GM19025 (cell line): Measurements from ENCODE around the gene HSP90B1.

Experiments
- ATAC-seq: cut with Tn5 transposase; IDR thresholded peaks from one replicate; pipeline ENCODE4 v1.9.1; 2021; ENCODE audit warnings: mild to moderate bottlenecking, low read depth, moderate library complexity; ENCODE audit not compliant: unreplicated experiment

Gene HSP90B1

DNA sequence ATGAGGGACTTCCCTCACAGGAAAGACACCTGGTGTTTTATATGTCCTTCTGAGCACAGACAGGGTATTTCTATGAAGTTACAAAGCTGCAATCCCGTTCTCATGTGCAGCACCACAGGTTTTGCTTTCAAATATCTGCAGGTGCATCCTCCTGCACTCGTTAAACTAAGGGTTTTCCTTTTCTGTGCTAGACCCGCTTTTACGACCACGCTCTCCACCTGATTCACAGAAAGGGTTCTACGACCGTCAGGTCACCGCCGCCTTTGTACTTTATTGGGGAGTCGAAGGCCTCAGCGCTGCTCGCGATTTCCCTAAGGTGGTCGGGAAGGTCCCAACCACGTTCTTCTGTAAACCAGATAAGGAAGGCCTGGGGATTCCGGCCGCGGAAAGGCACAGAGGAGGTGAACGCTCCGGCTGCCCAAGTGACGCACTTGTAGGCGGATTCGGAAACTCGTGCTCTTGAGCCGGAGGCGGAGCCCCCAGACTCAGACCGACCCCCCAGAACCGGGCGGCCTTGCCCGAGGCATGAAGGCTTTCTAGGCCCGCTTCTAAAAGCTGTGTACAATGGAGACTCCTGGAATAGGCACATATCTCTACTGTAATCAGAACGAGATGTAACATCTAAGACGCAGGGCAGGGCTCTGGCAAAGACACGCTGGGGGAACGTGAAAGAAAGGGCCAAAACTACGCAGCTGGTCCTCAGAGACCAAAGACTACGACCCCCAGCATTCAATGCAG is 995 bp upstream of the HSP90B1 start:
- ATAC-seq, result no peak

DNA sequence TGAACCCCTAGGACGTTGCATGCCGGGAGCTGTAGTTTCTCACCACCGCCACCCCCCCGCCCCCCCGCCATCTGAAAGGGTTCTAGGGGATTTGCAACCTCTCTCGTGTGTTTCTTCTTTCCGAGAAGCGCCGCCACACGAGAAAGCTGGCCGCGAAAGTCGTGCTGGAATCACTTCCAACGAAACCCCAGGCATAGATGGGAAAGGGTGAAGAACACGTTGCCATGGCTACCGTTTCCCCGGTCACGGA is 501 bp upstream of the HSP90B1 start:
- ATAC-seq, result no peak

DNA sequence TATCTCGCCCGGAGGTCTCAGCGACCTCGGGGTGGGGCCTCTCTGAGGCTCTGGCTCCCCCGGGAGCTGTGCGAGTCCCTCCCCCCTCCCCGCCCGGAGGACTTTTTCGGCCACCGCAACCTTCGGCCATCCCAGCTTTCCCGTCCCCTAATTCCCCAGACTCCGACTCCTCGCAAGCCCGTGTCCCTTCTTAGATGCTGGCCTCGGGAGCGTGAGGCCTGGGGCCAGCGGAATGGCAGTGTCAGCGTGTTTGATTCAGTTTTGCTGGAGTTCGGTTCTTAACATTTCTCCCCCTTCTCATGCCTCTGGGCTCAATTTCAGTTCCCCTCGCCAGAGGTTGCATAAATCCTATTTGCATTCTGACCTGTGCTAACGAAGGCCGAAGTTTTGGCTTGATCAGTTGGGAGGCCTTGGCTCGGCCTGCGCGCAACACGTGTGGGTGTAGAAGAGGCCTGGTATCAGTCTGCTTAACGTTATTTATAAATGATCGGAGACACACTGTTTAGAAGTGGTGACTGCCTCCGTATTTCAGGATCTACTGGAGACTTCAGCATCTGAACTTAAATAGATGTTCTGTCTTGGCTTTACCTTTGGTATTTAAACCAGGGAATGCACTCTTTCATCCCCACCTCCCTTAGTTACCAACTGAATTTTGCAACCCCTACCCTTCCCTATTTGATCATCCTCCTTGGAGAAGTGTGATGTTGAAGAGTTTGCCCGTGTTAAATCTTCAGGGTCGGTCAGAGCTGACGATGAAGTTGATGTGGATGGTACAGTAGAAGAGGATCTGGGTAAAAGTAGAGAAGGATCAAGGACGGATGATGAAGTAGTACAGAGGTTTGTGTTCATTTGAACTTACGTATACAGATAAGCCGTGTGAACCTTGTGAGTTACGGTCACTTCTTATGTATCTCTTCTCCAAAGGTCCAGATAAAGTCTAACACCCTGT is 851 bp downstream of the HSP90B1 start:
- no peak for ATAC-seq

DNA sequence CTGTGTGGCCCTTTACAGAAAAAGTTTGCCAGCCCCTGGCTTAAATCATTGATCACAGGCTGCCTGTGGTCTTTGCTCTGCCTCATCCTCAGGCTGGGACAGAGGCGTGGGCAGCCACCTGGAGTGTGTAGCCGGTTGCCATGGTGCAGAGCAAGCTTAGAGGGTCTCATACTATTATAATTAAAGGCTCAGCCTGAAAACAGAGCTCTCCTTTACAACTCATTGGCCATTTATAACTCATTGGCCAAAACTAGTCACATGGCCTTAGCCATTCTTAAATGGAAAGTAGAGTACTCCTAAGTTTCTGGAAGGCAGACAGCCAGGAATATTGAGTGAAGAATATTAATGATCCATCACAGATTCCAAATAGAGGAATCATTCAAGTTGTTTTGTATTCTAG is 3.0 kb downstream of the HSP90B1 start:
- ATAC-seq, result no peak

DNA sequence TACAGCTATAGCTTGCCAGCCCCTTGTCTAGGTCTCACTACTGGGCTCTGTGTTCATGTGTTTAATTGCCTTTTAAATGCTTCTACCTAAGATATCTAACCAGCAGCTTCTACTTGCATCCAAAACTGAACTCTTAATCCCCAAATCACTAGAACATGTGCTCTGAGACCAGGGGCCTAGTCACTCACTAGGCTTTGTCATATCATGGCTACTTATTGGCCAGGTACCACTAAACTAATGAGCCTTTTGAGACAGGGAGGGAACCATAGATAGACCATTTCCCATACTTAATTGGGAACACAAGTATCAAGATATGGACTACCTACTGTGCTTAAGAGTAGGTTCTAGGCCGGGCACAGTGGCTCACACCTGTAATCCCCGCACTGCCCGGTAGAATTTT is 6.5 kb downstream of the HSP90B1 start:
- ATAC-seq, result no peak

DNA sequence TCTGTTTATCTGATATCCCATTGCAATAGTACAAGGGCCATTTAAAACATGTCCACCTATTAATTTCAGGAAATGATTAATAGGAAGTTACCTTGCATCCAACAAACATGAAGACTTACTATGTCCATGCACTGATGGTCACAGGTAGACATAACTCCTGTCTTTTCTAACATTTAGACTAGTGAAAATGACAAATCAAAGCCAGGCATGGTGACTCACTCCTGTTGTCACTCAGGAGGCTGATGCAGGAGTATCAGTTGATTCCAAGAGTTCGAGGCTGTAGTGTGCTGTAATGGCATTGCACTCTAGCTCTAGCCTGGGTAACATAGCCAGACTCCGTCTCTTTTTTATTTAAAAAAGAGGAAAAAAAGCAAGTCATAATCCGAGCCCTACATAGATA is 14.8 kb downstream of the HSP90B1 start:
- no peak for ATAC-seq

DNA sequence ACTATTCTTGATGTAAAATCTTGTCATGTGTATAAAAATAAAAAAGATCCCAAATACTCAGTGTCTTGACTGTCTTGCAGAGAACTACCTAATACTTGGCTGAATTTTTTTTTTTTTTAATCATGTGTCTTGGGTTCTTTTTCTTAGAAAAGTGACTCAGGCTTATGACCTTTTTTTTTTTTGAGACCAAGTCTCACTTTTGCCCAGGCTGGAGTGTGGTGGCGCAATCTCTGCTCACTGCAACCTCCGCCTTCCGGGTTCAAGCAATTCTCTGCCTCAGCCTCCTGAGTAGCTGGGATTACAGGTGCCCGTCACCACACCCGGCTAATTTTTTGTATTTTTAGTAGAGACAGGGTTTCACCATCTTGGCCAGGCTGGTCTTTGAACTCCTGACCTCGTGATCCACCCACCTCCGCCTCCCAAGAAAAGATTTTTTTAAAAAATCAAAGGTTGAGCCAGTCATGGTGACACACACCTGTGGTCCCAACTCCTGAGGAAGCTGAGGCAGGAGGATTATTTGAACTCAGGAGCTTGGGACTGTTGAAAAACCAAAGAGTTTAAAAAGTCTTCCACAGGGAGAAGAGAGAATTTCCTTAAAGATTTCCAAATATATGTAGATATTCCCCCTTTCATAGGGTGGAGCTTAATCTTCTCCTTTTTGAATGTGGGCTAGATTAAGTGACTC is 17.8 kb downstream of the HSP90B1 start:
- ATAC-seq, result no peak

DNA sequence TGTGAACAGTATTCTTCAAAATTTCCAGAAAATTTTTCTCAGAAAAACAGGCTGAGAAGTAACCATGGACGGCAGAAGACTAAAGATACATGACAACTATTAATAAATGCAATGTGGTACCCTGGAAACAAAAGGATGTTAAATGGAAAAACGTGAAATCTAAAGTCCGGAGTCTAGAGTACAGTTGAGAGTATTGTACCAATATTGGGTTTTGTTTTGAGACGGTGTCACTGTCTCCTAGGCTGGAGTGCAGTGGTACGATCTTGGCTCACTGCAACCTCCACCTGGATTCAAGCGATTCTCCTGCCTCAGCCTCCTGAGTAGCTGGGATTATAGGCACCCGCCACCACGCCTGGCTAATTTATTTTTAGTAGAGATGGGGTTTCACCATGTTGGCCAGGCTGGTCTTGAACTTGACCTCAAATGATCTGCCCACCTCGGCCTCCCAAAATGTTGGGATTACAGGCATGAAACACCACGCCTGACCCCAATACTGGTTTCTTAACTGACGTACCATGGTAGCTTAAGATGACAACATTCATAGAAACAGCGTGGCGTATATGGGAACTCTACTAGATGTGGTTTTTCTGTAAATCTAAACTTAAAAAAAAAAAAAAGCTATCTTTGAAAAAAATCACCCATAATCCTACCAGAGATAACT is 18.7 kb downstream of the HSP90B1 start:
- ATAC-seq, result no peak

DNA sequence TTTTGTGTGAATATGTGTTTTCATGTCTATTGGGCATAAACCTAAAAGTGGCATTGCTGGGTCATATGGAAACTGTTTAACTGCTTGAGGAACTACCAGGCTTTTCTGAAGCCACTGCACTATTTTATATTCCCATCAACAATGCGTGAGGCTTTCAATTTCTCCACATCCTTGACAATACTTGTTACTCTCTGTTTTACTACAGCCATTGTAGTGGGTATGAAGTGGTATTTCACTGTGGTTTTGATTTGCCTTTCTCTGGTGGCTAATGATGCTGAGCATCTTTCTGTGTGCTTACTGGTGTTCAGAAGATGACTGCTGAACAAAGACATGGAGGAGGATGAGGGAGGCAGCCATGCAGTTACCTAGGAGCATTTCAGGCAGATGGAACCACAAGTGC is 22.3 kb downstream of the HSP90B1 start:
- no peak for ATAC-seq

DNA sequence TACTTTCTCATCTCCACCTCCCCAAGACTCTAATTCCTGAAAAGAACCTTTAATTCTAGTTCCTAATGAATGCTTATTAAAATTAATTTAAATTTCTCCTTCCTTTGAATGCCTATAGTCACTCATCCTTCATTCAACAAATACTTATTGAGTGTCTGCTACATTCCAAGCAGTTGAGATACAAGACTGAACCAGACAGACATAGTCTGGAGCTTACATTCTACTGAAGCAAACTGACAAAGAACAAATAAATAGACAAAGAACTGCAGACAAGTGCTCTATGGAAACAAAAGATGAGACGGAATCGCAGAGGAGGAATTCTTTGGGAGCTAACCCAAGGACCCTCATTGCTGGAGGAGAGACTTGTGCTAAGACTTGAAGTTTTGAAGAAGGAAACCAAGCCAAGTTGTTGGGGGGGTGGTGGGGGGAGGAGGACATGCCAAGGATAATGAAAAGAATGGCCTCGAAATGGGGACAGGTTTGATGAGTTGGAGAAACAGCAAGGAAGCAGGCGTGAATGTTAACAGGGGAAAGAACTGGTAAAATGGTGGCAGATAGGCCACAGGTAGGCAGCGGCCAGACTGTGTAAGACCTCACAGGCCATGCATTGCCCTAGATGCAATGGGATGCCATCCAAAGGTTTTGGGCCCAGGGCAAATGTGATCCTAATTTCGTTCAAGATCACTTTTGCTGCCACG is 25.8 kb downstream of the HSP90B1 start:
- no peak for ATAC-seq

DNA sequence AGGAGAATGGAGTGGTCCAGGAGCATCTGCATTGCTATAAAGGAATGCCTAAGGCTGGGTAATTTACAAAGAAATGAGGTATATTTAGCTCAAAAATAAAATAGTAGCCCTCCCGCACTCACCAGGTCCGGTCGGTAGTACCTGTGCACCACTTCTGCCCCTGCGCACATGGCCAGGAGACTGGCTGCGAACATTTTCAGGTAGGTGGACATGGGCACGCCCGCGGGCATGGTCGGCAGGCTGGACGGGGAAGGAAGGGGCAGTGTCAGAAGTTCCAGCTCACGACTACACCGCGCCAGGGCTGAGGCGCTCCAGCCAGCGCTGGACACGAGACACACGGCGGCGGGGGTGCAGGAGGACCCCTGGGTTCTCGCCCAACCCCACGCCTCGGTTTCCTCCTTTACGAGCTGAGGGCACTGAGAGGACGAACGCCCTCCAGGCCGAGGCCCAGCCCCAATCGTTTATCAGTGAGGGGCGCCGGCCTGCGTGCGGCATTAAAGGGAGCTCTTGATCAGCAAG is 26.4 kb downstream of the HSP90B1 start:
- ATAC-seq, result peak; percentile 25

DNA sequence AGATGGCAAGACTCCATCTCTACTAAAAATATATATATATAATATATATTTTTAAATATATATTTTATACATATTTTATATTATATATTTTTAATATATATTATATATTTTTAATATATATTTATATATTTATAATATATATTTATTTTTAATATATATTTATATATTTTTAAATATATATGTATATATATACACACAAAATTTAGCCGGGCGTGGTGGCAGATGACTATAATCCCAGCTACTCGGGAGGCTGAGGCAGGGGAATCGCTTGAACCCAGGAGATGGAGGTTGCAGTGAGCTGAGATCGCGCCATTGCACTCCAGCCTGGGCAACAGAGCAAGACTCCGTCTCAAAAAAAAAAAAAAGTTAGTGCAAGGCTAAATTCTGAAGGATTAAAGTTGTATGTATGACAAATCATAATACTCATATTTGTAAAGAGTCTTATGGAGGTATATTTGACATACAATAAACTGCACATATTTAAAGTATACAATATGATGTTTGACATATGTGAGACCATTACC is 27.7 kb downstream of the HSP90B1 start:
- ATAC-seq, result no peak

DNA sequence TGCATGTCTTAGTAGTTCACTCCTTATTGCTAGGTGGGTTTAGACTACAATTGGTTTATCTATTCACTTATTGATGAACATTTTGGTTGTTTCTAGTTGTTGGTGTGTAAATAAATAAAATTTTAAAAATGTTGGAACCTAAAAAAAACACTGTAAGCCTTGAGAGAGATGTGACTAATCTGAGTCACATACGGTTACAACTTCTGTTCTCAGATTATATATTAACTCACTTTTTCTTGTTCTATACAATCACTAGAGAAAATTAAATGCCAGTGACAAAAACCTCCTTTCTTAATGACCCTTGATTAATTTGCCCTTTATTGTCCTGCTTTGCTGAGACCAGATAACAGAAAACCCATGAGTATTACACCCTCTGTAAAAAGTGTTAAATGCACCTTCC is 28.4 kb downstream of the HSP90B1 start:
- no peak for ATAC-seq

DNA sequence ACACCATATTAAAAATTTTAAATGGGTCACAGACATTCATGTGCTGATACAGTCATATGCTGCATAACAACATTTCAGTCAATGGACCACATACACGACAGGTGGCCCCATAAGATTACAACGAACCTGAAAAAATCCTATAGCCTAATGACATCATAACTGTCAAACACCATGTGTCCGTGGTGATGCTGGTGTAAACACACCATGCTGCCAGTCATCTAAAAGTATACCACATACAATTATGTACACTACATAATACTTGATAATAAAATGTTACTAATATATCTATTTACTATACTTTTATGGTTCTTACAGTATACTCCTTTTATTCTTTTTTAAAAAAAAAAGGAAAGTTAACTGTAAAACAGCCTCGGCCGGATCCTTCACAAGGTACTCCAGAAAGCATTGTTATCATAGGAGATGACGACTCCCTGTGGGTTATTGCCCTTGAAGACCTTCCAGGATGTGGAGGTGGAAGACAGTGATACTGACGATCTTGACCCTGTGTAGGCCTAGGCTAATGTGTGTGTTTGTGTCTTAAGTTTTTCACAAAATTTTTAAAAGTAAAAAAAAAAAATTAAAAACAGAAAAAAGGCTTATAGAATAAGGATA is 30.5 kb downstream of the HSP90B1 start:
- ATAC-seq, result no peak

DNA sequence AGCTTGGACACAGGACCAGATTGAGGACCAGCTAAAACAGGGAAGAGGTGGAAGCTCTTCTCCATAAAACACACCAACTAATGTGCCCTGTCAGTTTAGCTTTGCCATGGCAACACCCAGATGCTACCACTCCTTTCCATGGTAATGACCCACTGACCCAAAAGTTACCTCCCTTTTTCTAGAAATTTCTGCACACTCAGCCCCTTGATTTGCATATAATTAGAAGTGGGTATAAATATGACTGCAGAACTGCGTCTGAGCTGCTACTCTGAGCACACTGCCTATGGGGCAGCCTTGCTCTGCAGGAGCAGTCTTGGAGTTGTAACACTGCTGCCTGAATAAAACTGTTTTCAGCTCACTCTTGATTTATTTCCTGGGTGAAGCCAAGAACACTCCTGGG is 32.3 kb downstream of the HSP90B1 start:
- no peak for ATAC-seq

DNA sequence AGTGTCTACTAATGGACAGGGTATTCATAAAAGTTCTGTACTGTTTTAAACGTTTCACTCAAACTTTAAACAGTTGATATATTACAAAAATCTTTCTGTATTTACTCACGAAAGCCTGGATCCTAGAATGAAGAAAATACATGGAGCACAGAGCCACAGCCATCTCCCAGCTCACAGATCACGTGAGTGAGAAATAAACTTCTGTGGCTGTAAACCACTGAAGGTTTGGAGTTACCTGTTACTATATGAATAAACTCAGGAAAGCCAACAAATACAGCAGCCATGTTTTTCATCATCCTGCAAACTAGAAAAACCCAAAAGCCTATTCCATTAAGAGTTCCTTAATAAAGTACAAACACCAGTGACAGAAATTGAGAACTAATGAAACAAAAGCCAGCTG is 34.6 kb downstream of the HSP90B1 start:
- no peak for ATAC-seq

DNA sequence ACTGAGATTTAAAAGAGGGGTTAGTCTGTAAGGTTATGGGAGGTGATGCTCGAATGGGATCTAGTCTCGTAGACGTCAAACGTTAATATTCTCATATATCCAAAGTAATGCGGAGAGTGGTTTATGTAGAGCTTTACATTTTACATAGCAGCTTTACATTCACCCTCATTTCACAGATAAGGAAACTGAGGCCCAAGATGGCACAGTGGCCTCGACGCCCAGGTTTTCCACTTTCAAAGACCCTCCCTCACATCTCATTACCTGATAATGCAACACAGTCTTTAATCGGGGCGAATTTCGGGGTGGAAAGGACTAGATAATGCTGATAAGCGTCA is 35.0 kb downstream of the HSP90B1 start:
- ATAC-seq, result no peak

DNA sequence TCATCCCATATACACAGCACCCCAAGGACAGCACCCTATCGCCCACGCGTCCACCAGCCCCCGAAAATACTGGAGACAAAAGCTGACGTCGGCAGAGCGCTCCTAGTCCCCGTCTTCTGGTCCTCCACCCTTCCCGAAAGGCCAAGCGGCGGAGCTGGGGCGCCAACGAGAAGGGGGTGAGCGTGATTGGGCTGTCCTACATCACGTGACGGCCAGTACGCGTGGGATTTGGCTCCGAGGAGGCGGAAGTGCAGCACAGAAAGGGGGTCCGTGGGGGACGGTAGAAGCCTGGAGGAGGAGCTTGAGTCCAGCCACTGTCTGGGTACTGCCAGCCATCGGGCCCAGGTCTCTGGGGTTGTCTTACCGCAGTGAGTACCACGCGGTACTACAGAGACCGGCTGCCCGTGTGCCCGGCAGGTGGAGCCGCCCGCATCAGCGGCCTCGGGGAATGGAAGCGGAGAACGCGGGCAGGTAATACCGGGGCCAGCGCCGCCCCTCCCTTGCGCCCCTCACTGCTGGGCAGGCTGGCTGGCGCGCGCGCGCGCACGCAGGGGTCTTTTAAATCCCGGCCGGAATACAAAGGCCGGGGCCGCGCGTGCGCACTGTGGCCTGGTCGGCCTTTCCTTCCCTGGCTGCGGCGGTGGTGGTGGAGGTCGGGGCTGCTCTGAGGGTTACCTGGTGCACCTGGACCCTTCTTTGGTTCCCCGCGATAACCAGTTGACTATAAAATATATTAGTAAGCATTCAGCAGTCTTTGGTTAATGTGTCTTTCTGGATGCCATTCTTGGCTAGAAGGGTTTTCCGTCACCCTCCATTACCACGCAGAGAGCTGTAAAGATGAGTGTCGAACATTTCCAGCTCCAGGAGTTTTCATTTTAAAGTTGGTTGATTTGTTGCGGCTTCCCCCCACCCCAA is 35.6 kb downstream of the HSP90B1 start, which contains the start of gene TDG:
Gene TDG, plus strand, starts transcription at position 283 of the 915 bp plus-strand sequence. Its CDS starts 166 bp downstream, at position 449.
- ATAC-seq, result peak; percentile 88
